Glomerular endothelial cell (primary cell): Measurements from ENCODE around the gene ZNF689. TPM values are rescaled to one million over a fixed set of nuclear protein-coding genes. Genes with fewer than 3 reads are reported as not detected.

ENCODE experiments used
- DNase-seq: peaks from one replicate; pipeline ENCODE4 v3.0.0-alpha.2; 2011; ENCODE audit warnings: low read depth, low spot score; ENCODE audit errors: extremely low read depth
- total RNA-seq: library from RNA; depleted of rRNA; stranded (reverse); fragments of >200 nt; gene quantifications from 2 replicates; pipeline ENCODE4 v1.2.3, GENCODE V29; 2015

The ZNF689 gene
- total RNA-seq, 1 donor from 2014 or later, result 9.0 TPM

GRCh38 chr16:30566531-30566930 lies 43.7 kb downstream of the ZNF689 start:
- DNase-seq, result no peak

GRCh38 chr16:30565984-30566383 lies 44.2 kb downstream of the ZNF689 start:
- no peak for DNase-seq

DNA sequence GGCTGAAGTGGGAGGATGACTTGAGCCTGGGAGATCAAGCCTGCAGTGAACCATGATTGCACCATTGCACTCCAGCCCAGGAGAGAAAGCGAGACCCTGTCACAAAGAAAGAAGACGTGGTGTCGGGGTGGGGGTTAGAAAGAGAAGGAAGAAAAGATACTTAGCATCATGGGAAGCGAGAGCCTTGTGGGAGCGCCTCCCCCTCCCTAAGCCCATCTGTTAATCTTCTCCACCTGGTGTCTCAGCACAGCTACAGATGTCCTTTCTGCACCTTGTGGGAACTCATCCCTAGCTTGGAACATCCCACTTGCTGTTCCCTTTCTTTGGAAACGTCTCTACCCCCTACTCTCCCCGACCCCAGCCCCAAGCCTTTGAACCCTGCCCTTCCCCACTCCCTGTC lies 44.7 kb downstream of the ZNF689 start:
- no peak for DNase-seq

DNA sequence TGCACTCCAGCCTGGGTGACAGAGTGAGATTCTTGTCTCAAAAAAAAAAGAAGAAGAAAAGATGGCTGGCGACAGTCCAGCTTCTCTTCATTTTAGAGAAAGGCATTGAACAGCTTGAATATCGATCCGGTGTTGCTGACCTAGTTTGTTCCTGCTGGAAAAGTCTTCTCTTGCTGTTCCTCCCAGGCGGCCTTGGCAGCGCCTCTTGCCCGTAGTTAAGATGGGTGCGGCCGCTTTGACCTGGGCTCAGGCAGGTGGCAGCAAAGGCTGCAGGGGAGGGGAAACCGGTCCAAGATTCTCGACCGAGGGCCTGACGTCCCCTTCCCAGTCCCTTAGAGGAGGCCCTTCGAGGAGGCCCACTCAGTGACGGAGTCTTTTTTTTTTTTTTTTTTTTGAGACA lies 48.2 kb downstream of the ZNF689 start:
- no peak for DNase-seq

GRCh38 chr16:30561089-30561816 lies 48.9 kb downstream of the ZNF689 start:
- no peak for DNase-seq

- no peak for DNase-seq
Measured at GRCh38 chr16:30559690-30560089, 50.5 kb downstream of the ZNF689 start.

DNA sequence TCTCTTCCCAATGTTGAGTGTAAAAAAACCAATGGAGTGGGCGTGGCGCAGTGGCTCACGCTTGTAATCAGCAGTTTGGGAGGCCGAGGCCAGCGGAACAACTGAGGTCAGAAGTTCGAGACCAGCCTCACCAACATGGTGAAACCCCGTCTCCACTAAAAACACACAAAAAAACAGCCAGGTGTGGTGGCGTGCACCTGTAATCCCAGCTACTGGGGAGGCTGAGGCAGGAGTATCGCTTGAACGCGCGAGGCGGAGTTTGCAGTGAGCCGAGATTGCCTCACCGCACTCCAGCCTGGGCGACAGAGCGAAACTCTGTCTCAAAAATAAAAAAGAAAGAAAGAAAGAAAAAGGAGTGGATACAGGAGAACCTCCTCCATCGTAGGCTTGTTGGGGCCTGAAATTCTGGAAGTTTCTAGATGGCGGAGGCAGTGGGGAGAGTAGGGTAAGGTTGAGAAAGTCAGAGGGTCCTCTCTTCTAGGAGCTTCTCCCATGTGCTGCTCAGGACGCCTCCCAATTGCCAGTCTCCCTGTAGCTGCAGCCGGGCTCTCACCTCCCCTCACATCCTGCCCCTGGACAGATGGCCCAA lies 51.3 kb downstream of the ZNF689 start:
- DNase-seq, result no peak

GRCh38 chr16:30557957-30558788 lies 52.0 kb downstream of the ZNF689 start, which contains the start of gene ZNF764:
TSS of gene ZNF764 (minus strand) at chr16:30558374. CDS start at chr16:30558182, 192 bp downstream.
- DNase-seq, result peak; percentile 82

DNA sequence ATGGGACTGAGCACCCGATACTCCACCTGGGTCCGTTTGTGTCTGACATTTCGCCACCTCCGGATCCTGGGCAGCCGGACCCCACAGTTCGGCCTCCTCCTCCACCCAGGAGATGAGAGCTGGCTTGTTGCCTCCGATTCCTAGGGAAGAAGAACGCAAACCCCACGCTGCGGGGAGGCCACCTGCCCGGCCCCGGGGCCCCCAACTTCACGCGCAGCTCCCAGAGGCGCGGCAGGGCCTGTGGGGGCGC lies 52.6 kb downstream of the ZNF689 start:
- DNase-seq, result no peak

DNA sequence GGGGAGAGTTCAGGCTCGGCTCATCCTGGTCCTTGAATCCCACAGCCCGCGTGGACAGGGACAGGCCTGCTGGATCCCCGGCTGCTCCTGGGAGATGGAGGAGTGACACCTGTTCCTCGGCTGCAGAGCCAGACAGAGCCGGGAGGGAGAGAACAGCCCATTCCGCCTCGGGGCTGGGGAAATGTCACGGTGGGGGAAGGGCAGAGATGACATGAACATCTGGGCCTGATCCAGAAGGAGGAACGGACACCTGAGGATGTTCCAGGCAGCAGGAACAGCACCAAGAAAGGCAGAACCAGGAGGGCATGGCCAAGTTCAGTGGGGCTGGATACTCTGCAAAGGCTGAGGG lies 54.1 kb downstream of the ZNF689 start:
- no peak for DNase-seq

- DNase-seq, result no peak
Measured at GRCh38 chr16:30555315-30556124, 54.7 kb downstream of the ZNF689 start.

DNA sequence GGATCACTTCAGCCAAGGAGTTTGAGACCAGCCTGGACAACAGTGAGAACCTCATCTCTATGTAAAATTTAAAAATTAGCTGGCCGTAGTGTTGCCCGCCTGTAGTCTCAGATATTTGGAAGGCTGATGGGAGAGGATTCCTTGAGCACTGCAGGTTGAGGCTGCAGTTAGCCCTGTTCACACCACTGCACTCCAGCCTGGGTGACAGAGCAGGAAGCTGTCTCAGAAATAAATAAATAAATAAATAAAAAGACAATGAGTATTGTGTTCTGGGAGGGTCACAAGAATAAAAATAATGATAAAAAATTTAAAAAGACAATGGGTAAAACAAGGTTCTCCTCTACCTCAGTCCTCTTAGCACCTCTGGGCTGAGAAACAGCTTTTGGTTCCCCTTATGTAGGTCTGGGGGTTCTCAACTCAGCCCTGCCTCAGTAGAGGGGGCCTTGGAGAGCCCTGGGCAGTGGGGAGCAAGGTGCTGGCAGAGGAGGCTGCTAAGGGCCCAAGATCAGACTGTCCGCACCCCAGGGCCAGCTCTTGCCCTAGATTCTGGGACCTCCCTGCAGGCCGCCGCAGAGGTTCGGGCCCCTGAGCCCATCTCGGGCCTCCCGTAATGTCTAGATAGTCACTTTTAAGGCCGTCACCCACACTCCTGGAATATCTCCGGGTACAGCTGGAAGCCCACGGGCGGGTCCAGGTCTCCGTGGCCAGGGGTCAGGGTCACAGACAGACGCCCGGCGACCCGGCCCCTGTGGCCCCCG lies 55.5 kb downstream of the ZNF689 start:
- no peak for DNase-seq

GRCh38 chr16:30553393-30553899 lies 56.7 kb downstream of the ZNF689 start:
- DNase-seq, result no peak

DNA sequence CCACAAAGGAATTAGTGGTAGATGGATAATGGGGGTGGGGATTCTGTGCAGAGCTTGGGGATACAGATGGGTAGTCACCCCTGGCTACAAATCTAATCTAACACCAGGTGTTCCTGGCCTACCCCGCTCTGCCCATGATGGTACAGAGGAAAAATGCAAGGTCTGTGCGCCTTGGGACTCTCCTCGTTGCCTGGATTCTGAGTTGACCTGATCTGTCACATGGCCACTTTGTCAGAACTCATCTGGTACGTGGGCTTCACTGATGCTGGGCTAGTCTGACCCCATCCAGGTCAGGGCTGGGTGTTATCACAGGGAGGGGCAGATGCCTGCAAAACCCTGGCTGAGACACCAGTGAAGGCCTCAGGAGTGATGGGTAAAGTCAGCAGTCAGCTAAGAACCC lies 57.2 kb downstream of the ZNF689 start:
- DNase-seq, result no peak

Other genes starting within 250 kb of the ZNF689 start
- 47.8 and 61.4 TPM in 2 replicates for gene TBC1D10B, start 239.9 kb downstream of the ZNF689 start, total RNA-seq
- not detected in 2 replicates for gene MYL11, start 235.6 kb downstream of the ZNF689 start, total RNA-seq
- gene SEPTIN1, start 227.8 kb downstream of the ZNF689 start, total RNA-seq, result 0.47 TPM in 1 of 2 replicates, not detected in the other
- 14.0 and 14.4 TPM in 2 replicates for gene ZNF48, start 215.0 kb downstream of the ZNF689 start, total RNA-seq
- 19.0 and 19.8 TPM in 2 replicates for gene ZNF771, start 202.8 kb downstream of the ZNF689 start, total RNA-seq
- 35.9 and 43.8 TPM in 2 replicates for gene DCTPP1, start 180.4 kb downstream of the ZNF689 start, total RNA-seq
- 35.3 and 38.1 TPM in 2 replicates for gene SEPHS2, start 164.5 kb downstream of the ZNF689 start, total RNA-seq
- gene ITGAL, start 137.6 kb downstream of the ZNF689 start, total RNA-seq, result not detected in 2 replicates
- 31.9 and 36.2 TPM in 2 replicates for gene ZNF768, start 83.8 kb downstream of the ZNF689 start, total RNA-seq
- gene ZNF747, start 75.5 kb downstream of the ZNF689 start, total RNA-seq, result 6.0 and 6.1 TPM in 2 replicates
- 9.9 and 12.5 TPM in 2 replicates for gene ZNF764, start 52.0 kb downstream of the ZNF689 start, total RNA-seq
- gene ZNF688, start 38.7 kb downstream of the ZNF689 start, total RNA-seq, result 11.1 and 12.4 TPM in 2 replicates
- 5.8 and 11.2 TPM in 2 replicates for gene ZNF785, start 24.7 kb downstream of the ZNF689 start, total RNA-seq
- gene PRR14, start 40.6 kb upstream of the ZNF689 start, total RNA-seq, result 22.4 and 38.1 TPM in 2 replicates
- gene FBRS, start 48.0 kb upstream of the ZNF689 start, total RNA-seq, result 34.3 and 64.9 TPM in 2 replicates
- 19.8 and 49.5 TPM in 2 replicates for gene SRCAP, start 88.8 kb upstream of the ZNF689 start, total RNA-seq
- 17.6 and 25.3 TPM in 2 replicates for gene PHKG2, start 138.0 kb upstream of the ZNF689 start, total RNA-seq
- 2.0 and 6.5 TPM in 2 replicates for gene CFAP119, start 151.7 kb upstream of the ZNF689 start, total RNA-seq
- gene RNF40, start 151.9 kb upstream of the ZNF689 start, total RNA-seq, result 100.0 and 115 TPM in 2 replicates
- 12.1 and 17.5 TPM in 2 replicates for gene ZNF629, start 176.8 kb upstream of the ZNF689 start, total RNA-seq